Naive thymus-derived CD8-positive, alpha-beta T cell (primary cell): ENCODE measurements around the gene PCDHB3. TPM values are rescaled to one million over a fixed set of nuclear protein-coding genes. Genes with fewer than 3 reads are reported as not detected.
"Not testable (repeated sequence)": the region's sequence is repeated elsewhere in the genome, so short reads cannot be mapped to it uniquely, and the experiment has no call there.

Experiments
- ATAC-seq, 2 donors: fragments of 150-1000 bp; cut with Tn5 transposase in 1 of 2; sonication (Bioruptor Pico), chemical (Tn5 transposase) in 1 of 2; 1 replicate in 1 of 2; 2 replicates in 1 of 2; pipeline ENCODE4 v1.10.0; 2021; ENCODE audit warnings: mild to moderate bottlenecking in 2 of 2, moderate library complexity in 2 of 2
- POLR2A ChIA-PET: fragments of 350-600 bp; sonication (Branson Sonifier 250); formaldehyde crosslinking; loops from one replicate; lab custom pipeline; 2021; ENCODE audit warnings: antibody characterized with exemption; lab: Charles Lee
- DNase-seq, 10 donors: peaks; one replicate each; pipeline versions ENCODE4 v3.0.0 to v3.0.0-alpha.2; 2020 to 2022
- H3K27ac Mint-ChIP-seq, 10 donors: one replicate each; pipeline ENCODE4 v1.8.0; 2020 to 2022; ENCODE audit warnings: mild to moderate bottlenecking in 10 of 10, mixed read lengths in 10 of 10, moderate library complexity in 4 of 10, inconsistent platforms in 1 of 10
- H3K27me3 Mint-ChIP-seq, 5 donors: one replicate each; pipeline ENCODE4 v1.8.0; 2021 to 2022; ENCODE audit warnings: mixed read lengths in 5 of 5
- H3K36me3 Mint-ChIP-seq, 3 donors: one replicate each; pipeline ENCODE4 v1.8.0; 2020 to 2022; ENCODE audit warnings: mixed read lengths in 3 of 3, mild to moderate bottlenecking in 2 of 3, inconsistent platforms in 1 of 3
- H3K4me1 Mint-ChIP-seq, 4 donors: one replicate each; pipeline ENCODE4 v1.8.0; 2021 to 2022; ENCODE audit warnings: mixed read lengths in 4 of 4
- H3K4me3 Mint-ChIP-seq, 10 donors: one replicate each; pipeline ENCODE4 v1.8.0; 2020 to 2022; ENCODE audit warnings: mild to moderate bottlenecking in 10 of 10, mixed read lengths in 10 of 10, moderate library complexity in 6 of 10, inconsistent platforms in 1 of 10
- H3K9me3 Mint-ChIP-seq, 9 donors: one replicate each; pipeline ENCODE4 v1.8.0; 2020 to 2022; ENCODE audit warnings: mixed read lengths in 9 of 9, mild to moderate bottlenecking in 3 of 9, inconsistent platforms in 1 of 9, moderate library complexity in 1 of 9
- polyA plus RNA-seq, 3 donors: library from polyadenylated mRNA; unstranded; fragments of 300-500 nt; fragmentation: Illumina TruSeq; gene quantifications; one replicate each; pipeline ENCODE4 v1.2.3, GENCODE V29; 2021
- total RNA-seq, 8 experiments: library from RNA in 2 of 8; stranded (reverse) in 2 of 8; gene quantifications; one replicate each; pipeline ENCODE4 v1.2.3 and lab custom pipeline; 2021 to 2026

Gene PCDHB3
- total and polyA plus RNA-seq, 5 experiments from 2014 or later, result not detected

DNA sequence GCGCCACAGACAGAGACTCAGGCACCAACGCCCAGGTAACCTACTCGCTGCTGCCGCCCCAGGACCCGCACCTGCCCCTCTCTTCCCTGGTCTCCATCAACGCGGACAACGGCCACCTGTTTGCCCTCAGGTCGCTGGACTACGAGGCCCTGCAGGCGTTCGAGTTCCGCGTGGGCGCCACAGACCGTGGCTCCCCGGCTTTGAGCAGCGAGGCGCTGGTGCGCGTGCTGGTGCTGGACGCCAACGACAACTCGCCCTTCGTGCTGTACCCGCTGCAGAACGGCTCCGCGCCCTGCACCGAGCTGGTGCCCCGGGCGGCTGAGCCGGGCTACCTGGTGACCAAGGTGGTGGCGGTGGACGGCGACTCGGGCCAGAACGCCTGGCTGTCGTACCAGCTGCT lies 1.8 kb downstream of the PCDHB3 start:
- DNase-seq, H3K4me3 Mint-ChIP-seq, H3K4me1 Mint-ChIP-seq, H3K27ac Mint-ChIP-seq, ATAC-seq, POLR2A ChIA-PET: not testable (repeated sequence)
- peaks cover 20 to 47% (median 36%) of the 10 kb centered on the region in 5 donors for H3K27me3 Mint-ChIP-seq
- peaks cover 0 to 51% (median 30%) of the 10 kb centered on the region in 9 donors for H3K9me3 Mint-ChIP-seq
- peaks cover 6 to 31% (median 17%) of the 10 kb centered on the region in 3 donors for H3K36me3 Mint-ChIP-seq

DNA sequence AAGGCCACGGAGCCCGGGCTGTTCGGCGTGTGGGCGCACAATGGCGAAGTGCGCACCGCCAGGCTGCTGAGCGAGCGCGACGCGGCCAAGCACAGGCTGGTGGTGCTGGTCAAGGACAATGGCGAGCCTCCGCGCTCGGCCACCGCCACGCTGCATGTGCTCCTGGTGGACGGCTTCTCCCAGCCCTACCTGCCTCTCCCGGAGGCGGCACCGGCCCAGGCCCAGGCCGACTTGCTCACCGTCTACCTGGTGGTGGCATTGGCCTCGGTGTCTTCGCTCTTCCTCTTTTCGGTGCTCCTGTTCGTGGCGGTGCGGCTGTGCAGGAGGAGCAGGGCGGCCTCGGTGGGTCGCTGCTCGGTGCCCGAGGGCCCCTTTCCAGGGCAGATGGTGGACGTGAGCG lies 2.2 kb downstream of the PCDHB3 start:
- H3K27ac Mint-ChIP-seq, DNase-seq, H3K4me1 Mint-ChIP-seq, ATAC-seq, POLR2A ChIA-PET, H3K4me3 Mint-ChIP-seq: not testable (repeated sequence)
- peaks cover 0 to 52% (median 30%) of the 10 kb centered on the region in 9 donors for H3K9me3 Mint-ChIP-seq
- peaks cover 18 to 51% (median 36%) of the 10 kb centered on the region in 5 donors for H3K27me3 Mint-ChIP-seq
- peaks cover 6 to 31% (median 17%) of the 10 kb centered on the region in 3 donors for H3K36me3 Mint-ChIP-seq

DNA sequence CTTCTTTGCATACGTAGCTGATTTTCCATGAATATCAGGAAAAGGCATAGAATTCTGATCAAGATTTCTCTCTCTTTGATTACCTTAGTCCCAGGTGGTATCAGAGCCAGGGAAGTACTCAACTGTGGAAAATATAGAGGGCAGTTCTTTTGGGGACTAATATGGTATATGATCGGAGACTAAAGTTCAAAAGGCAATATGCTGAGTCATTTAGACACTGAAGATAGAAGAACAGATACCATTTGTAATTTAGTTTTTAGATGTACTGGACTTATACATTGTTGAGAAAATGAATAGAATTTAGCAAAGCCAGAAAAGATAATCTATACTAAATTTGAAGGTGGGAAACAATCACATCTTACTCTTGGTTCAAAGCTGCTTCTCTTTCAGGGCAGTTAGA lies 5.1 kb downstream of the PCDHB3 start:
- no peak for ATAC-seq
- no peak overlapping the region for H3K4me3 Mint-ChIP-seq

DNA sequence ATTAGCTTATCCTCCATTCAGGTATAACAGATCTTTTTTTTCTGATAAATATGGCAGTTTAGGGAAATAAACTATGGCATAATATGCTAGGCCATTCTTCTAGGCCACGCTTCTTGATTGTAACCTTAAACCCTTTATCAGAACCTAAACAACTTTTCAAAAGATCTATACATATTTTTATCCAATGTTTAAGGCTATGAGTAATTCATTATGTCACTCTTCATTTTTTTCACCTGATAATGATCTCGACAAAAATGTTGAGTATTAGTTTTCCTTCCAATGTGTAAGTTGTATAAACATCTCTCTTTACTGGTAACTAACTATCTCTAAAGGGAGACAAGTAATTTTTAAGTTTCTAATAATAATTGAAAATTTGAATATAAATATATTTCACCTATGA lies 19.0 kb downstream of the PCDHB3 start:
- Mint-ChIP-seq H3K4me3 (no peak overlapping the region), H3K36me3 (peaks cover under 1 to 27% (median 5%) of the 10 kb centered on the region in 3 donors), H3K27ac (no peak overlapping the region), H3K27me3 (peaks cover 19 to 31% (median 20%) of the 10 kb centered on the region in 5 donors), H3K9me3 (peaks cover 22 to 60% (median 39%) of the 10 kb centered on the region in 9 donors), H3K4me1 (no peaks in the 10 kb centered on the region)
- ATAC-seq (no peak), DNase-seq (no peak)
- POLR2A ChIA-PET, result no interaction called here

More for the DNA sequence above, 5.1 kb downstream of the PCDHB3 start:
- peaks cover 0 to 20% (median 10%) of the 10 kb centered on the region in 3 donors for H3K36me3 Mint-ChIP-seq
- peaks cover 0 to 40% (median 19%) of the 10 kb centered on the region in 9 donors for H3K9me3 Mint-ChIP-seq
- DNase-seq, result no peak
- H3K4me1 Mint-ChIP-seq, result no peaks in the 10 kb centered on the region
- peaks cover 14 to 24% (median 24%) of the 10 kb centered on the region in 5 donors for H3K27me3 Mint-ChIP-seq
- POLR2A ChIA-PET, result no interaction called here
- H3K27ac Mint-ChIP-seq, result no peak overlapping the region

DNA sequence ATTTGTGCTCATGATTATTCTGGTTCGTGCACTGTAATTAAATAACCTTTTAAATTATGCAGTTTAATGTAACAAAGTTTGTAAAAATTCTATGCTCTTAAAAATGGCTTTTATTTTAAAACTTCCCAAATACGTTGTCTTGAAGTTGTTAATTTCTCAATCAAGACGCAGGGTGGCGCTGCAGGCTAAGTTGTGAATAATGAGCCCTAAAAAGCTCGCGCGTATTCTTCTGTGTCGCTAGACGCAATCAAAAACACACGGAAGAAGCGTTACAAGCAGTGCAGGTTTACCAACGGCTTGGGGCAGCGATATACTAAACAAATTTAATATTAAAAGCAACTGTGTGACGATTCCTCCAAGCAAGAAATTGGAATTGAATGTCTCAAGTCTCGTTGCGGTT lies 21.3 kb downstream of the PCDHB3 start, which contains the start of gene PCDHB4:
Gene PCDHB4, plus strand, starts transcription at position 256 of the 400 bp plus-strand sequence. CDS start 181 bp downstream, outside the sequence.
- Mint-ChIP-seq H3K27ac (peak within 1 kb of the TSS in 1 of 10 donors; percentile 24), H3K36me3 (peaks cover 0 to 19% (median 2%) of the 10 kb centered on the region in 3 donors), H3K4me3 (no peak within 1 kb of the TSS), H3K27me3 (peaks cover 17 to 26% (median 20%) of the 10 kb centered on the region in 5 donors), H3K9me3 (peaks cover 11 to 44% (median 22%) of the 10 kb centered on the region in 9 donors), H3K4me1 (no peaks in the 10 kb centered on the region)
- POLR2A ChIA-PET, result no interaction called here
- ATAC-seq, result no peak
- no peak for DNase-seq

DNA sequence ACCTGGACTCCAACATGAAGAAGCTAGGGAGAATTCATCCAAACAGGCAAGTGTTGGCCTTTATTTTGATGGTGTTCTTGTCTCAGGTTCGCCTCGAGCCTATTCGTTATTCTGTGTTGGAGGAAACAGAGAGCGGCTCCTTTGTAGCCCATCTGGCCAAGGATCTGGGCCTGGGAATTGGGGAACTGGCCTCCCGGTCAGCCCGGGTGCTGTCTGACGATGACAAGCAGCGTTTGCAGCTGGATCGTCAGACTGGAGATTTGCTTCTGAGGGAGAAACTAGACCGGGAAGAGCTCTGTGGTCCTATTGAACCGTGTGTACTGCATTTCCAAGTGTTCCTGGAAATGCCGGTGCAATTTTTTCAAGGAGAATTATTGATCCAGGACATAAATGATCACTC lies 21.7 kb downstream of the PCDHB3 start:
- POLR2A ChIA-PET, result no interaction called here
- no peak for DNase-seq
- peaks cover 17 to 30% (median 20%) of the 10 kb centered on the region in 5 donors for H3K27me3 Mint-ChIP-seq
- H3K4me3 Mint-ChIP-seq, result no peak overlapping the region
- H3K36me3 Mint-ChIP-seq, result peaks cover 0 to 15% (median 2%) of the 10 kb centered on the region in 3 donors
- no peak for ATAC-seq
- H3K27ac Mint-ChIP-seq, result no peak overlapping the region
- H3K4me1 Mint-ChIP-seq, result no peaks in the 10 kb centered on the region
- H3K9me3 Mint-ChIP-seq, result peaks cover 8 to 40% (median 18%) of the 10 kb centered on the region in 9 donors

DNA sequence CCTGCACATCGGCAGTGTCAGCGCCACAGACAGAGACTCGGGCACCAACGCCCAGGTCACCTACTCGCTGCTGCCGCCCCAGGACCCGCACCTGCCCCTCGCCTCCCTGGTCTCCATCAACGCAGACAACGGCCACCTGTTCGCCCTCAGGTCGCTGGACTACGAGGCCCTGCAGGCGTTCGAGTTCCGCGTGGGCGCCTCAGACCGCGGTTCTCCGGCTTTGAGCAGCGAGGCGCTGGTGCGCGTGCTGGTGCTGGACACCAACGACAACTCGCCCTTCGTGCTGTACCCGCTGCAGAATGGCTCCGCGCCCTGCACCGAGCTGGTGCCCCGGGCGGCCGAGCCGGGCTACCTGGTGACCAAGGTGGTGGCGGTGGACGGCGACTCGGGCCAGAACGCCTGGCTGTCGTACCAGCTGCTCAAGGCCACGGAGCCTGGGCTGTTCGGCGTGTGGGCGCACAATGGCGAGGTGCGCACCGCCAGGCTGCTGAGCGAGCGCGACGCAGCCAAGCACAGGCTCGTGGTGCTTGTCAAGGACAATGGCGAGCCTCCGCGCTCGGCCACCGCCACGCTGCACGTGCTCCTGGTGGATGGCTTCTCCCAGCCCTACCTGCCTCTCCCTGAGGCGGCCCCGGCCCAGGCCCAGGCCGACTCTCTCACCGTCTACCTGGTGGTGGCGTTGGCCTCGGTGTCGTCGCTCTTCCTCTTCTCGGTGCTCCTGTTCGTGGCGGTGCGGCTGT lies 23.3 kb downstream of the PCDHB3 start:
- H3K9me3 Mint-ChIP-seq, result peaks cover 8 to 35% (median 17%) of the 10 kb centered on the region in 9 donors
- DNase-seq, H3K4me1 Mint-ChIP-seq, H3K4me3 Mint-ChIP-seq, ATAC-seq, POLR2A ChIA-PET: not testable (repeated sequence)
- peaks cover 0 to 15% (median 2%) of the 10 kb centered on the region in 3 donors for H3K36me3 Mint-ChIP-seq
- H3K27me3 Mint-ChIP-seq, result peaks cover 21 to 46% (median 22%) of the 10 kb centered on the region in 5 donors
- H3K27ac Mint-ChIP-seq, result peak overlapping the region in 1 of 10 donors; percentile 24

DNA sequence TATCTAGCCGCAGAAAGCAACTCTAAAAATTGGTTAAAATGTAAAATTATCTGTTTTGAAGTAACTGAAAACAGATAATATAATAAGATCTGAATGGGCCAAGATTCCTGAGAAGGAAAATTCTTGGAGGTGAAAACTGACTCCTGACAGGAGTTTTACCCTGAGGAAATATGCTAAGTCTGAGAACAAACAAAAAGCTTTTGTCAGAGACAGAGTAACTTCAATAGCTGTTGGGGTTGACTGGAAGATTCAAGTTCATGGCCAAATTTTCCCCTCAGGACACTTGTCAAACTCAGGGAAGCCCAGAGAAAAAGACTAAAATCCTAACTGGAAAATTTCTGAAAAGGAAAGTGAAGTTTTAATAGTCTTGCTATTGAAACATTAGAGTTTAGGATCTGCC lies 27.0 kb downstream of the PCDHB3 start:
- Mint-ChIP-seq H3K36me3 (peaks cover 0 to 22% (median 2%) of the 10 kb centered on the region in 3 donors), H3K4me1 (no peaks in the 10 kb centered on the region), H3K27me3 (peaks cover 17 to 33% (median 26%) of the 10 kb centered on the region in 5 donors), H3K27ac (no peak overlapping the region), H3K4me3 (no peak overlapping the region), H3K9me3 (peaks cover 7 to 32% (median 13%) of the 10 kb centered on the region in 9 donors)
- DNase-seq, result no peak
- ATAC-seq, result no peak
- POLR2A ChIA-PET, result no interaction called here

DNA sequence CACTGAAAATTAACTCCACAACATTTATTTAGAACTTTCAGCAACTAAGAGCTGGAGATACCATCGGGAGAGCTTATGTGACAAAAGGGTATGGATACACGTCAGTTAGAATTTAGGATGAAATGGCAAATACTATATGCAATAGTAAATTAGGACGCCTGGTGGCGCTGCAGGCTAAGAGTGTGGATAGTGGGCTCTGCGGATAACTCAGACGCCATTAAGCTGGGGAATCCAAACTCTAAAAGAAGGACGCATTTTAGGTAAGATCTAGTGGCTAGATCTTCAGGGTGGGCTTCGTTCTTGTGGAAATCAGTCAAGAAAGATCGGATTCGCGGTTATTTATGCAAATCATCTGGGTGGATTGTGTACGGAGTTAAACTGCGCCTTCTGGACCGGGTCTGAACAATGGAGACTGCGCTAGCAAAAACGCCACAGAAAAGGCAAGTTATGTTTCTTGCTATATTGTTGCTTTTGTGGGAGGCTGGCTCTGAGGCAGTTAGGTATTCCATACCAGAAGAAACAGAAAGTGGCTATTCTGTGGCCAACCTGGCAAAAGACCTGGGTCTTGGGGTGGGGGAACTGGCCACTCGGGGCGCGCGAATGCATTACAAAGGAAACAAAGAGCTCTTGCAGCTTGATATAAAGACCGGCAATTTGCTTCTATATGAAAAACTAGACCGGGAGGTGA lies 34.9 kb downstream of the PCDHB3 start, which contains the start of gene PCDHB5:
Gene PCDHB5, plus strand, starts transcription at position 177 of the 688 bp plus-strand sequence. Its CDS starts 229 bp downstream, at position 406.
- DNase-seq (peak in 1 of 10 donors; percentile 3), ATAC-seq (no peak)
- H3K36me3 Mint-ChIP-seq, result peaks cover 2 to 48% (median 8%) of the 10 kb centered on the region in 3 donors
- peak within 1 kb of the TSS in 9 of 10 donors; percentile 33 to 76 (median 62) for H3K4me3 Mint-ChIP-seq
- H3K27ac Mint-ChIP-seq, result no peak within 1 kb of the TSS
- H3K27me3 Mint-ChIP-seq, result peaks cover 15 to 45% (median 21%) of the 10 kb centered on the region in 5 donors
- peaks cover 17 to 76% (median 46%) of the 10 kb centered on the region in 9 donors for H3K9me3 Mint-ChIP-seq
- POLR2A ChIA-PET, result no interaction called here
- peaks cover 0 to 8% (median 6%) of the 10 kb centered on the region in 4 donors for H3K4me1 Mint-ChIP-seq

DNA sequence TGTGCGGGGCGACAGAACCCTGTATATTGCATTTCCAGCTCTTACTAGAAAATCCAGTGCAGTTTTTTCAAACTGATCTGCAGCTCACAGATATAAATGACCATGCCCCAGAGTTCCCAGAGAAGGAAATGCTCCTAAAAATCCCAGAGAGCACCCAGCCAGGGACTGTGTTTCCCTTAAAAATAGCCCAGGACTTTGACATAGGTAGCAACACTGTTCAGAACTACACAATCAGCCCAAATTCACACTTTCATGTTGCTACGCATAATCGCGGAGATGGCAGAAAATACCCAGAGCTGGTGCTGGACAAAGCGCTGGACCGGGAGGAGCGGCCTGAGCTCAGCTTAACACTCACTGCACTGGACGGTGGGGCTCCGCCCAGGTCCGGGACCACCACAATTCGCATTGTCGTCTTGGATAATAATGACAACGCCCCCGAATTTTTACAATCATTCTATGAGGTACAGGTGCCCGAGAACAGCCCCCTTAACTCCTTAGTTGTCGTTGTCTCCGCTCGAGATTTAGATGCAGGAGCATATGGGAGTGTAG lies 35.5 kb downstream of the PCDHB3 start:
- ATAC-seq, result no peak
- H3K27ac Mint-ChIP-seq, result no peak overlapping the region
- POLR2A ChIA-PET, result no interaction called here
- no peak for DNase-seq
- H3K27me3 Mint-ChIP-seq, result peaks cover 14 to 51% (median 21%) of the 10 kb centered on the region in 5 donors
- H3K4me1 Mint-ChIP-seq, result peaks cover 0 to 8% (median 6%) of the 10 kb centered on the region in 4 donors
- peaks cover 15 to 71% (median 45%) of the 10 kb centered on the region in 9 donors for H3K9me3 Mint-ChIP-seq
- H3K4me3 Mint-ChIP-seq, result peak overlapping the region in 7 of 10 donors; percentile 49 to 76 (median 62)
- peaks cover 2 to 43% (median 8%) of the 10 kb centered on the region in 3 donors for H3K36me3 Mint-ChIP-seq

DNA sequence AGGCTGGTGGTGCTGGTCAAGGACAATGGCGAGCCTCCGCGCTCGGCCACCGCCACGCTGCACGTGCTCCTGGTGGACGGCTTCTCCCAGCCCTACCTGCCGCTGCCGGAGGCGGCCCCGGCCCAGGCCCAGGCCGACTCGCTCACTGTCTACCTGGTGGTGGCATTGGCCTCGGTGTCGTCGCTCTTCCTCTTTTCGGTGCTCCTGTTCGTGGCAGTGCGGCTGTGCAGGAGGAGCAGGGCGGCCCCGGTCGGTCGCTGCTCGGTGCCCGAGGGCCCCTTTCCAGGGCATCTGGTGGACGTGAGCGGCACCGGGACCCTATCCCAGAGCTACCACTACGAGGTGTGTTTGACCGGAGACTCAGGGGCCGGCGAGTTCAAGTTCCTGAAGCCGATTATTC lies 37.1 kb downstream of the PCDHB3 start:
- ATAC-seq, H3K4me1 Mint-ChIP-seq, POLR2A ChIA-PET, H3K27ac Mint-ChIP-seq, DNase-seq, H3K4me3 Mint-ChIP-seq: not testable (repeated sequence)
- Mint-ChIP-seq H3K9me3 (peaks cover 12 to 68% (median 44%) of the 10 kb centered on the region in 9 donors), H3K27me3 (peaks cover 16 to 62% (median 27%) of the 10 kb centered on the region in 5 donors), H3K36me3 (peaks cover 2 to 41% (median 8%) of the 10 kb centered on the region in 3 donors)

DNA sequence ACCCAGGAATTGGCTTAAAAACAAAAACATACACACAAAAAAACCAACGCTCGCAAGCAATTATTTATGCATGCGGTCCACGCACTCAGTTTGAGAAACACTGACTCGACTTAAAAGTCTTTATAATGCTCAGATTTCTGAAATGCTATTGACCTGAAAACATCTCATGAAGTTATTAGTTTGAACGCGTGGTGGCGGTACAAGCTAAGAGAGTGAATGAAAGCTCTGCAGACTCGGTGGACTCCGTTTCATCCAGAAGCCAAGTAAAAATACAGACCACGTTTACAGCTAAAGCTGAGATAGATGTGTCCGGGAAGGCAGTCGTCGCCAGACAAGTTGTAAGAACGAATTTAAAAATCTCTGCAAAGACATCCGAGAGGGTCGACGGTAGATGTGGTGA lies 49.5 kb downstream of the PCDHB3 start, which contains the start of gene PCDHB6:
Gene PCDHB6, plus strand, starts transcription at position 246 of the 400 bp plus-strand sequence. CDS start 201 bp downstream, outside the sequence.
- H3K27me3 Mint-ChIP-seq, result peaks cover 27 to 73% (median 35%) of the 10 kb centered on the region in 5 donors

More for the DNA sequence above, 49.5 kb downstream of the PCDHB3 start, which contains the start of gene PCDHB6:
- DNase-seq (peak in 2 of 10 donors; percentile 2 to 5), ATAC-seq (no peak)
- peak within 1 kb of the TSS in 6 of 10 donors; percentile 30 to 63 (median 48) for H3K4me3 Mint-ChIP-seq
- POLR2A ChIA-PET, result no interaction called here
- H3K9me3 Mint-ChIP-seq, result peaks cover 8 to 48% (median 28%) of the 10 kb centered on the region in 9 donors
- H3K4me1 Mint-ChIP-seq, result peaks cover 0 to 6% (median 2%) of the 10 kb centered on the region in 4 donors
- H3K36me3 Mint-ChIP-seq, result peaks cover 6 to 25% (median 10%) of the 10 kb centered on the region in 3 donors
- H3K27ac Mint-ChIP-seq, result no peak within 1 kb of the TSS
